Fibroblast of lung (primary cell): ENCODE data around the gene ACSM3. TPM values are rescaled to one million over a fixed set of nuclear protein-coding genes. Genes with fewer than 3 reads are reported as not detected.

Source experiments
- DNase-seq, 2 donors: peaks; one replicate each; pipeline versions ENCODE4 v3.0.0 to v3.0.0-alpha.2; 2010; ENCODE audit warnings: low read depth in 2 of 2
- H2AFZ ChIP-seq: 2 replicates; pipeline ENCODE4 v1.5.1; 2012; ENCODE audit warnings: low read length, control low read depth, inconsistent platforms
- H3K27ac ChIP-seq: 2 replicates; pipeline ENCODE4 v1.5.1; 2011; ENCODE audit warnings: low read length, control low read depth; ENCODE audit not compliant: insufficient read depth
- H3K27me3 ChIP-seq: 2 replicates; pipeline ENCODE4 v1.5.1; 2011; ENCODE audit warnings: mild to moderate bottlenecking, low read length; ENCODE audit not compliant: control insufficient read depth, insufficient read depth
- H3K36me3 ChIP-seq: 2 replicates; pipeline ENCODE4 v1.5.1; 2011; ENCODE audit warnings: low read length; ENCODE audit not compliant: control insufficient read depth, insufficient read depth
- H3K4me1 ChIP-seq: 2 replicates; pipeline ENCODE4 v1.5.1; 2011; ENCODE audit warnings: low read length; ENCODE audit not compliant: control insufficient read depth, insufficient read depth; ENCODE audit errors: extremely low read depth
- H3K4me2 ChIP-seq: 2 replicates; pipeline ENCODE4 v1.5.1; 2011; ENCODE audit warnings: low read length, control low read depth; ENCODE audit not compliant: insufficient read depth; ENCODE audit errors: extremely low read depth
- H3K4me3 ChIP-seq, 4 experiments: fragments of 200-600 bp in 1 of 4; sonication (generic) in 1 of 4; replicated peaks in 1 of 4; 2 replicates each; pipeline ENCODE4 v1.5.1; 2011 to 2016; ENCODE audit warnings: low read length in 4 of 4, low read depth in 3 of 4, mild to moderate bottlenecking in 3 of 4, control low read depth in 2 of 4, inconsistent platforms in 1 of 4, mixed read lengths in 1 of 4; ENCODE audit not compliant: insufficient read depth in 1 of 4; ENCODE audit errors: control extremely low read depth in 1 of 4
- H3K79me2 ChIP-seq: 2 replicates; pipeline ENCODE4 v1.5.1; 2012; ENCODE audit warnings: mild to moderate bottlenecking, low read length, inconsistent platforms; ENCODE audit not compliant: control insufficient read depth, insufficient read depth
- H3K9ac ChIP-seq: 2 replicates; pipeline ENCODE4 v1.5.1; 2011; ENCODE audit warnings: mild to moderate bottlenecking, low read length, control low read depth; ENCODE audit not compliant: insufficient read depth
- H3K9me3 ChIP-seq: 2 replicates; pipeline ENCODE4 v1.5.1; 2012; ENCODE audit warnings: low read depth, low read length; ENCODE audit not compliant: control insufficient read depth, insufficient read depth
- H4K20me1 ChIP-seq: 2 replicates; pipeline ENCODE4 v1.5.1; 2011; ENCODE audit warnings: low read length; ENCODE audit not compliant: control insufficient read depth, insufficient read depth; ENCODE audit errors: extremely low read depth
- EZH2 ChIP-seq: IDR thresholded peaks from 2 replicates; pipeline ENCODE4 v1.5.1; 2012; ENCODE audit warnings: low read length, control low read depth, mild to moderate bottlenecking; ENCODE audit errors: missing control alignments
- polyA plus RNA-seq, 2 donors: library from polyadenylated mRNA; depleted of rRNA in 1 of 2; stranded (reverse) in 1 of 2; unstranded in 1 of 2; fragments of >200 nt; gene quantifications; 2 replicates each; pipeline ENCODE4 v1.2.1, GENCODE V29; 2011 to 2012; ENCODE audit warnings: missing spikeins in 1 of 2
- total RNA-seq: library from RNA; depleted of rRNA; stranded (reverse); fragments of >200 nt; gene quantifications from 2 replicates; pipeline ENCODE4 v1.2.1, GENCODE V29; 2014
- TF ChIP-seq, protein P1 (sequence below), 2 donors: IDR thresholded peaks in 1 of 2; conservative IDR thresholded peaks in 1 of 2; 1 replicate in 1 of 2; 2 replicates in 1 of 2; pipeline ENCODE4 v1.5.1; 2011 to 2012; ENCODE audit warnings: low read length in 2 of 2, control low read depth in 1 of 2, inconsistent platforms in 1 of 2, low read depth in 1 of 2, mild to moderate bottlenecking in 1 of 2

Gene ACSM3
- total and polyA plus RNA-seq, 2 donors (not counting 1 experiment from before 2014, with no cell fraction given): 0.32 to 1.3 TPM

DNA sequence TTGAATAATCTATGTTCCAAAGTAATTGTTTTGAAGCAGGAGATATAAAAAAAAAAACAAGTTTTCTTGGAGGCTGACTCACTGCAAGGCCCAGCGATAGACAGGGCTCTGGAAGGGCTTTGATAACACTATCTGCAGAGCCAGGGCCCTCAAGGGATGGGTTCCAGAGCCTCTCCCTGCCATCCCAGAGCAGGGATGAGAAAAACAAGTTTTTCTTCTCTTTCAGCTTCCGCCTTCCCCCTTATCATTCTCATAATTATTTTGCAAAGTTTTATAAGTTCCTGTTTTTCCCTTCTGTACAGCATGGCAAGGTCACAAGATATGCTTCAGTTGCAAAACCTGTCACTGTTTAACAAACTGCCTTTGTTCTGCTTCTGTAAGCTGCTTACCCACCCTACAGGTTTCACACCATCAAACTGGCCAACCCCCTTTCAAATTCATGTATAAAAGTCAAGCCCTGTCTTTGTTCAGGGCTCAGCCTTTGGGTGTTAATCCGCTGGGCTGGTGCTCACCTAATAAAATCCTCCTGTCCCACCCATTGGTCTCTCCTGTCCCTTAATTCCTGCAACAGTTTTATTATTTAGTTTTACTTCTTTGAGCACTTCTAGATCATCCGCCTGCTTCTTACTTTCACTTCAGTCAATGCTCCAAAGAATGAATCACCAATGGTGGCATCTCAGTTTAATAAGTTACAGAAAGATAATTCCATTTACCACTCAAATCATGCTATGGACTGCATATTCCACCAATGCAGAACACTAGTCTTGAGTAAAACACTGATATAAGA is 16.6 kb upstream of the ACSM3 start:
- no peak overlapping the region for H3K27ac ChIP-seq
- no peak for DNase-seq
- H3K79me2 ChIP-seq: no peaks in the 10 kb centered on the region
- H3K27me3 ChIP-seq: no peaks in the 10 kb centered on the region
- H3K9me3 ChIP-seq: no peaks in the 10 kb centered on the region
- no peak overlapping the region for H3K9ac ChIP-seq
- no peak overlapping the region for H3K4me3 ChIP-seq
- H4K20me1 ChIP-seq: no peaks in the 10 kb centered on the region
- TF ChIP-seq EZH2: no peak
- TF ChIP-seq, protein P1, sequence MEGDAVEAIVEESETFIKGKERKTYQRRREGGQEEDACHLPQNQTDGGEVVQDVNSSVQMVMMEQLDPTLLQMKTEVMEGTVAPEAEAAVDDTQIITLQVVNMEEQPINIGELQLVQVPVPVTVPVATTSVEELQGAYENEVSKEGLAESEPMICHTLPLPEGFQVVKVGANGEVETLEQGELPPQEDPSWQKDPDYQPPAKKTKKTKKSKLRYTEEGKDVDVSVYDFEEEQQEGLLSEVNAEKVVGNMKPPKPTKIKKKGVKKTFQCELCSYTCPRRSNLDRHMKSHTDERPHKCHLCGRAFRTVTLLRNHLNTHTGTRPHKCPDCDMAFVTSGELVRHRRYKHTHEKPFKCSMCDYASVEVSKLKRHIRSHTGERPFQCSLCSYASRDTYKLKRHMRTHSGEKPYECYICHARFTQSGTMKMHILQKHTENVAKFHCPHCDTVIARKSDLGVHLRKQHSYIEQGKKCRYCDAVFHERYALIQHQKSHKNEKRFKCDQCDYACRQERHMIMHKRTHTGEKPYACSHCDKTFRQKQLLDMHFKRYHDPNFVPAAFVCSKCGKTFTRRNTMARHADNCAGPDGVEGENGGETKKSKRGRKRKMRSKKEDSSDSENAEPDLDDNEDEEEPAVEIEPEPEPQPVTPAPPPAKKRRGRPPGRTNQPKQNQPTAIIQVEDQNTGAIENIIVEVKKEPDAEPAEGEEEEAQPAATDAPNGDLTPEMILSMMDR (conservative IDR thresholded peaks at IDR 0.05 in 1 of 2, IDR thresholded peaks at IDR 0.05 in 1 of 2; ENCODE audit: low read depth in 1 of 2, low read length in 2 of 2): no peak
- H2AFZ ChIP-seq: no peak overlapping the region
- H3K4me1 ChIP-seq: no peaks in the 10 kb centered on the region
- no peak overlapping the region for H3K4me2 ChIP-seq
- no peaks in the 10 kb centered on the region for H3K36me3 ChIP-seq

GRCh38 chr16:20749474-20749873 is 14.3 kb upstream of the ACSM3 start:
- Histone ChIP-seq H3K4me2 (no peak overlapping the region), H2AFZ (no peak overlapping the region), H3K4me1 (no peaks in the 10 kb centered on the region), H3K9me3 (no peaks in the 10 kb centered on the region), H3K36me3 (no peaks in the 10 kb centered on the region), H3K79me2 (no peaks in the 10 kb centered on the region), H4K20me1 (no peaks in the 10 kb centered on the region), H3K27me3 (no peaks in the 10 kb centered on the region), H3K9ac (no peak overlapping the region), H3K27ac (no peak overlapping the region), H3K4me3 (no peak overlapping the region)
- TF ChIP-seq EZH2: no peak
- TF ChIP-seq, protein P1 (conservative IDR thresholded peaks at IDR 0.05 in 1 of 2, IDR thresholded peaks at IDR 0.05 in 1 of 2; ENCODE audit: low read depth in 1 of 2, low read length in 2 of 2): no peak
- no peak for DNase-seq

DNA sequence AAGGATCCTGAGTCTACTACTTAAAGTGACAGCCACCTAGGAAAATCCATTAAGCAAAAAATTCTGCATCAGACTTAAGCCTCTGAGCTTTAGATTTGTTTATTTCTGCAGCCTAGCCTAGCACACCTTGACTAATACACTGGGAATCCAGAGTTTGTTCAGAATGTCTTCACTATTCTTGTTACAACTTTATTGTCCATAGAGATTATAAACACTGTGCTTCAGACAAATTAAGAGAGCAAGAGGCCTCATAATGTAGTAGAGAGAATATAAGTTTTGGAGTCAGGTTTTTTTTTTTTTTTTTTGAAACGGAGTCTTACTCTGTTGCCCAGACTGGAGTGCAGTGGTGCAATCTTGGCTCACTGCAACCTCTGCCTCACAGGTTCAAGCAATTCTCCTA is 13.3 kb upstream of the ACSM3 start:
- no peak for DNase-seq

More for the DNA sequence above, 13.3 kb upstream of the ACSM3 start:
- H3K9ac ChIP-seq: no peak overlapping the region
- H3K4me1 ChIP-seq: no peaks in the 10 kb centered on the region
- H3K27me3 ChIP-seq: no peaks in the 10 kb centered on the region
- no peaks in the 10 kb centered on the region for H3K36me3 ChIP-seq
- no peaks in the 10 kb centered on the region for H3K79me2 ChIP-seq
- TF ChIP-seq, protein P1 (conservative IDR thresholded peaks at IDR 0.05 in 1 of 2, IDR thresholded peaks at IDR 0.05 in 1 of 2; ENCODE audit: low read depth in 1 of 2, low read length in 2 of 2): no peak
- TF ChIP-seq EZH2: no peak
- no peak overlapping the region for H2AFZ ChIP-seq
- H3K9me3 ChIP-seq: no peaks in the 10 kb centered on the region
- H4K20me1 ChIP-seq: no peaks in the 10 kb centered on the region
- no peak overlapping the region for H3K4me2 ChIP-seq
- no peak overlapping the region for H3K4me3 ChIP-seq
- H3K27ac ChIP-seq: no peak overlapping the region
